Activated naive CD8-positive, alpha-beta T cell treated with anti-CD3 and anti-CD28 coated beads, Interleukin-2, amount 50 U/mL, for 24 hours (primary cell): ENCODE results near the gene BGN.
A peak's percentile ranks its signal among the peaks of the same experiment; 100 is the strongest.

Experiments
- ATAC-seq: fragments of 150-1000 bp; cut with Tn5 transposase; one replicate; pipeline ENCODE4 v1.10.0; 2021
- DNase-seq: peaks from one replicate; pipeline ENCODE4 v3.0.0; 2021
- H3K27ac Mint-ChIP-seq: one replicate; pipeline ENCODE4 v1.8.0; 2021; ENCODE audit warnings: mild to moderate bottlenecking, mixed read lengths
- H3K27me3 Mint-ChIP-seq: one replicate; pipeline ENCODE4 v1.8.0; 2021; ENCODE audit warnings: mixed read lengths
- H3K36me3 Mint-ChIP-seq: one replicate; pipeline ENCODE4 v1.8.0; 2021; ENCODE audit warnings: low read depth, mixed read lengths
- H3K4me1 Mint-ChIP-seq: one replicate; pipeline ENCODE4 v1.8.0; 2021; ENCODE audit warnings: mixed read lengths
- H3K4me3 Mint-ChIP-seq: one replicate; pipeline ENCODE4 v1.8.0; 2021; ENCODE audit warnings: mild to moderate bottlenecking, moderate library complexity, mixed read lengths
- H3K9me3 Mint-ChIP-seq: one replicate; pipeline ENCODE4 v1.8.0; 2021; ENCODE audit warnings: mixed read lengths

Gene BGN

DNA sequence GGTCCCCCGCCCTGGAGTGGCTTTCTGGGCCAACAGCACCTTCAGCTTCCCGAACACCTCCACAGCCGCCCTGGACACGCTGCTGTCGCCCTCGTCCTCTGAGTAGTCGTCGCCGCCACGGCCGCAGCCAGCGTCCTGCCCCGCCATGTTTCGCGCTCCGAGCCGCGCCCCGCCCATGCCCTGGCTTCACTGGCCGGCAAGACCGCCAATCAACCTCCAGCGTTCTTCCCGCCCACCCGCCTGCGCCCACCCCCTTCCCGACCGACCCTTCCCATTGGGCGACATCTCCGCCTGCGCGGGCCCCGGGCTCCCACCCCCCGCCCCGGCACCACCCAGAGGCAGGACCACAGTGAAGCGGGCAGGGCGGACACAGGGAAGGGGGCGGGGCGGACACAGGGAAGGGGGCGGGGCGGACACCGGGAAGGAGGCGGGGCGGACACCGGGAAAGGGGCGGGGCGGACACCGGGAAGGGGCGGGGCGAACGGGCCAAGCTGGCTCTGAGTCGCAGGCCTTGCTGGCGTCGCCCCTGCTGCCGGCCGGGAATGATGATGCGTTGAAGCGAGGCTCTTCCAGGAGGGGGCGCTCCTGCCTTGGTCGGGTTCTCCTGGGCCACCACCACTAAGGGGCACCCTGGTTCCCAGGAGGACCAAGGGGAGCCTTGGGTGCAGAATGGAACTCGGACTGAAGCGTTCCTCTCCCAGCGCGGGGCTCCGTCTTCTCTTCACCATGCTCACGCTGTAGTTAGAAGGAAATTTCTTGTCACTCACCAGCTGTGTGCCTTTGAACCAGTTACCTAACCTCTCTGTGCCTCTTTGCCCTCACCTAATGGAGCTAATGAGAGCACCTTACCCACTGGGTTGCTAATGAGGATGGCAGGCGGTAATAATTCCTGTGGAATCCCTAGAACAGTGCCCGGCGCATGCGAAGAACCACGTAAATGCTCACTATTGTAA lies 24.1 kb upstream of the BGN start, which contains the start of gene HAUS7:
HAUS7 (minus strand) TSS at position 166 of the 953 bp plus-strand sequence; CDS start at position 147, 19 bp downstream.
- Mint-ChIP-seq H3K36me3 (peaks cover 3% of the 10 kb centered on the region), H3K9me3 (no peaks in the 10 kb centered on the region), H3K27me3 (no peaks in the 10 kb centered on the region), H3K27ac (peak within 1 kb of the TSS; percentile 77), H3K4me3 (peak within 1 kb of the TSS; percentile 83), H3K4me1 (peaks cover 9% of the 10 kb centered on the region)
- peak; percentile 88 for ATAC-seq
- peak; percentile 87 for DNase-seq

DNA sequence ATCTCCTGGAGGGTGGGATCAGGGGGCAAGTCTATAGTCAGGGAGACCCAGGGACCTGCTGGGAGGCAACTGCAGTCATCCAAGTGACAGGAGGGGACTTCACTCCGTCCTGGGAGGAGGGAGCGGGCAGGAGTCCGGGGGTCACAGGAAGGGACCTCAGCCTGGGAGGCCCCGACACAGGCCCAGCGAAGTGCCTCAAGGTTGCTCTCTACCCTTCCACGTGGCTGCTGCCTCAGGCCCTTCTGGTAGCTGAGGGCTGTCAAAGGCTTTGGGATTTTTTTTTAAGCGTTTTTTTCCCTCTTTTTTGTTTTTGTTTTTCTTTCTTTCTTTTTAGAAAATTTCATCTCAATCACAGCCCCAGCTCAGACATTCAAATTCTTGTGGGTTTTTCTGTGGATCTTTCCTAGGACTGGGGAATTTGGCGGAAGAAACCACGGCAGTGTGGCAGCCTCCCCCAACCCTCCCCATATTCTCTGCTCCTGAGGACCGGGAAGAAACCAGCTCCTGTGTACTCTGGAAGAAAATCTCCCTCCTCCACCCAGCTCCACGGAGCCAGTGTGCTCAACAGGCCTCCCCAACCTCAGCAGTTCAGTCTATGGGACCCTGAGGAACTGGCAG lies 23.0 kb upstream of the BGN start:
- Mint-ChIP-seq H3K36me3 (peaks cover 3% of the 10 kb centered on the region), H3K9me3 (no peaks in the 10 kb centered on the region), H3K27me3 (no peaks in the 10 kb centered on the region), H3K27ac (no peak overlapping the region), H3K4me1 (peaks cover 12% of the 10 kb centered on the region), H3K4me3 (no peak overlapping the region)
- DNase-seq (no peak), ATAC-seq (no peak)

DNA sequence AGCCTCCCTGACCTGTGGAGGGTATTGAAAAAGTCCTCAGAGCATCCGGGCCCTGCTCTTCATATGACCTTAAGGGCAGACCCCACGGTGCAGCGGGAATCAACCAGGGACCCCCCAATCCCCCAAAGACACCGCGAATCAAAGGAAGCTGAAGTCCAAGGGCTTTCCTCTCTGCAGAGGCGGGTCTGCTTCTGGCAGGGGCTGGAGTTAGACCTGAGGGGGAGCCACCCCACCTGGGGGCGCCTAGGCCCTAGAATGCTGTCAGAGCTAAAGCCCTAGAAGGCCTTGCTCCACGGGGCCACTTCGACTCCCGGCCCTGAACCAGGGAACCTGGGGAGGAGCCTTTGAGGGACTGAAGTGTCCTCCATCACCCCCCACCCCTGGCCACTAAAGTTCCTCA lies 21.7 kb upstream of the BGN start:
- H3K27ac Mint-ChIP-seq: no peak overlapping the region
- H3K9me3 Mint-ChIP-seq: no peaks in the 10 kb centered on the region
- no peak overlapping the region for H3K4me3 Mint-ChIP-seq
- no peaks in the 10 kb centered on the region for H3K36me3 Mint-ChIP-seq
- peaks cover 12% of the 10 kb centered on the region for H3K4me1 Mint-ChIP-seq
- ATAC-seq (no peak), DNase-seq (no peak)
- H3K27me3 Mint-ChIP-seq: no peaks in the 10 kb centered on the region

DNA sequence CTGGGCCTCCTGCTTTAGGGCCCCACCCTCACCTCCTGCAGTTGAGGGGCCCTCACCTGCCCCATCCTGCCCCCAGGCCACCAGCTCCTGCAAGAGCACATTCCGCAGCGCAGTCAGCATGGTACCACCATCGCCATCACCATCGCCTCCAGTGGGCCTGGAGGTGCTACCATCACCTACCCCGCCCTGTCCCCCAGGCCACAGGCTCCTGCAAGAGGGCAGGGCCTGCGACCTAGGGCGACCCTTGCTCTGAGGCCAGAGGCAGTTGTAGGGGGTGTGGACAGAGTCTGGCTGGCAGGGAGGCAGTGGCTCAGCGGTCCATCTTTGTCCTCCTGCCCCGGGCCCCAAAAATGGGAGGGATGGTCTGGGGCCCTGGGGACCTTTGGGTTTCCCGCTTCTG lies 20.5 kb upstream of the BGN start:
- no peaks in the 10 kb centered on the region for H3K9me3 Mint-ChIP-seq
- no peak for ATAC-seq
- H3K27ac Mint-ChIP-seq: no peak overlapping the region
- H3K27me3 Mint-ChIP-seq: no peaks in the 10 kb centered on the region
- no peaks in the 10 kb centered on the region for H3K36me3 Mint-ChIP-seq
- H3K4me3 Mint-ChIP-seq: no peak overlapping the region
- H3K4me1 Mint-ChIP-seq: peaks cover 10% of the 10 kb centered on the region
- DNase-seq: no peak

DNA sequence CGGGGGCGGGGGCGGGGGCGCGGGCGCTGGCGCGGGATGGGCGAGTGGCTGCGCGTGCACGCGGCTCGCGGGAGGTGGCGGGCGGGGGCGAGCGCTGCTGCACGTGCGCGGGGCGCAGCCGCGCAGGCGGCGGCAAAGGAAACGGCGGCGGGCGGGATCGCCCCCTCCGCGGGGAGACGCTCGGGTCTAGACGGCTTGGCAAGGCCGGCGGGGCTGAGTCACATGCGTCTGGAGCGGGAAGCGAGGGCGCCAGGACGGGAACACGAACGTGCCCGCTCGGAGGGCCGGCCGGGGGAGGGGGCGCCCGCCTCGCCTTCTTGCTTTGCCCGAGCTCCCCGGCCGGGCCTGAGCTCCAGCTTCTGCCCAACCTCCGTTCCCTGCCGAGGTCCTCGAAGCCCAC lies 20.1 kb upstream of the BGN start:
- DNase-seq: peak; percentile 34
- H3K4me3 Mint-ChIP-seq: no peak overlapping the region
- no peaks in the 10 kb centered on the region for H3K27me3 Mint-ChIP-seq
- H3K27ac Mint-ChIP-seq: no peak overlapping the region
- H3K4me1 Mint-ChIP-seq: peaks cover 8% of the 10 kb centered on the region
- no peaks in the 10 kb centered on the region for H3K36me3 Mint-ChIP-seq
- ATAC-seq: no peak
- no peaks in the 10 kb centered on the region for H3K9me3 Mint-ChIP-seq

DNA sequence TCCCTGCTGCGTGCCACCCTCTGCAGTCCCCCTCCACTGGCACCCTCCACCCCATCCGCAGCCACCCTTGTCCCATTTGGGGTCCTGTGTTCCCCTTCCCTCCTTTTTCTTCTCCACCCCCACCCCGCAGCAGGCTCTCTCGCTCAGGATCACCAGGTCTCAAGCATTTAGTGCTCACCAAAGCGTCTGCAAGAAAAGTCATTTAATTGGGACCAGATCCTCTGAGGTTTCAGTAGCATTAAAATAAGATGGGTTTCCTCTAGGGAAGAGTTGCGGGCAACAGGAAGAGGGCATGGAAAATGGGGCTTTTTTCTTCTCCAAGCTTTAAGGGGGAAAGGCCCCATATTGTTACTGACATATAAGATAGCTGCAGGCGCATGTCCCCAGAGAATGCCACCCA lies 19.5 kb upstream of the BGN start:
- Mint-ChIP-seq H3K27ac (no peak overlapping the region), H3K36me3 (no peaks in the 10 kb centered on the region), H3K4me1 (peaks cover 8% of the 10 kb centered on the region), H3K27me3 (no peaks in the 10 kb centered on the region), H3K4me3 (no peak overlapping the region), H3K9me3 (no peaks in the 10 kb centered on the region)
- DNase-seq (no peak), ATAC-seq (no peak)

DNA sequence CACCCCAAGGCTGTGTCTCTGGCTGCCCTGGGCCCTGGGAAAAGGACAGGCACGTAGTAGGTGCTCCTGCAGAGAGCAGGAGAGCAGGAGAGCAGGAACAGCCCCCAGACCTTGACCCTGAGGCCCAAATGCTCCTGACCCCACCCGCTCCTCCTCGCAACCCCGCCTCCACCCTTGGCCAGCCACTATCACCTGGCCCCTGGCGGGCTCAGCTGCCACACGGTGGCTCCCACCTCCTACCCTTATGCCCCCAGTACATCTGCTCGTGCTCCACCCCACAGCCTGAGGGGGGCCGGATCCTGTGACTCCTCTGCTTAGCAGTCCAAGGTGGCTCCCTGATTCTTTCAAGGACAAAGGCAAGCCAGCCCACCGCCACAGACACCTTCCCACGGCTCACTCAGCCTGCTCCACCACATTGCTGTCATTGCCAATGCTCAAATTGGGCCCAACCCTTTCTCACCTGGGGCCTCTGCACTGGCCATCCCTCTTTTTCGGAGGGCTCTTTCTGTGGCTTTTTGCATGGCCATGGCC lies 19.0 kb upstream of the BGN start:
- Mint-ChIP-seq H3K4me1 (peaks cover 8% of the 10 kb centered on the region), H3K36me3 (no peaks in the 10 kb centered on the region), H3K27ac (no peak overlapping the region), H3K4me3 (no peak overlapping the region), H3K9me3 (no peaks in the 10 kb centered on the region), H3K27me3 (no peaks in the 10 kb centered on the region)
- ATAC-seq (no peak), DNase-seq (no peak)

DNA sequence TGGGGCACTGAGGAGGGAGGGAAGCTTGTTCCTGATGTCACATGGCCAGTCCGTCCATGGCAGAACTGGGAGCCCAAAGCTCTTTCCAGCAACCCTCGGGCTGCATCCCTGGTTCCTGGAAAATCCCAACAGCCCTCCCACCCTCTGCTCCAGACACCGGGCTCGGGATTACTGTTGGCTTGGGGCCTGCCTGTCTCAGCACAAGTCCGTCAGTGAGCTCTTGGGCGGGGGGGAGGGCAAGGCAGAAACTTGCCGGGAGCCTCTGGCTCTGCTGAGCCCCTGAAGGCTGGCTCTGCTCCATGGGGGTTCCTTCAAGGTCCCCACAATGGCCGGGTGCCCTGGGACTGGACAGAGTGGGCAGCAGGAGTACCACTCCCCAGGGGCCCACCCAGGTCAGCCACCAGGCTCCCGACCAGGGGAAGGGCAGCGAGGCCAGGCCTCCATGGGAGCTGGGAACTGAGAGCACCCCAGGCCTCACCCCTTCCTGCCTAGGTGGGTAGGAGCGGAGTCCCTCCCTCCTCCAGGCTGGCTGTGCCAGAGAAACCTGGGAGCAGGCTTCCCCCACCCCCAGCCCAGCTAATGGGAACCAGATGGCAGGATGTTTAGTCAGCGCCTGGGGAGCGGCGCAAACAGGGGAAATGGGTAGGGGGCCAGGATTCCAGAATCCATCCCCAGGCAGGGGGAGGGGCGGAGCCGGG lies 18.0 kb upstream of the BGN start:
- no peak for DNase-seq
- Mint-ChIP-seq H3K27ac (no peak overlapping the region), H3K27me3 (no peaks in the 10 kb centered on the region), H3K36me3 (no peaks in the 10 kb centered on the region), H3K4me3 (no peak overlapping the region), H3K4me1 (peaks cover 8% of the 10 kb centered on the region), H3K9me3 (no peaks in the 10 kb centered on the region)
- no peak for ATAC-seq

DNA sequence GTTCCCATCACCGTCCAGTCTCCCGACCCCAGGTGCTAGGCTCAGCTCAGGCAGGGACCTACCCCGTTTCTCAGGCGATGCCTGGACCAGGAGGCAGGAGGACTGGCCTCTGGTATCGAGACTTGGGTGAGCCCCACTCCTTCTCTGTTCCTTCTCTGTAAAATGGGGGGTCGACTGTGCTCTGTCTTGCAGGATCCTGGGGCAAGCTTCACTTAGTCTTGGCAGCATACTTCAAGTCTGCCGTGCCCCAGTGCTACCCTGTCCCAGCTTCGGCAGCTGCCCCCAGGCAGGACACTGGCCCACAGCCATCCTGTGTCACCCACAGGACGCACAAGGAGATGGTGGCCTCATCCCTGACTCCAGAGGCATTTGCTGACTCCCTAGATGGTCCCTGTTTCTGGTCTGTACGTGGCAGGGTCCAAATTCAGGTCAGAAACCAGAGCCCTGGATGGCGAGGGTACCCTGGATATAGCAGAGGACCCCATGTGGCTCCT lies 17.4 kb upstream of the BGN start:
- ATAC-seq (no peak), DNase-seq (no peak)
- H3K4me1 Mint-ChIP-seq: peaks cover 8% of the 10 kb centered on the region
- H3K27me3 Mint-ChIP-seq: no peaks in the 10 kb centered on the region
- no peaks in the 10 kb centered on the region for H3K9me3 Mint-ChIP-seq
- H3K36me3 Mint-ChIP-seq: no peaks in the 10 kb centered on the region
- H3K4me3 Mint-ChIP-seq: no peak overlapping the region
- H3K27ac Mint-ChIP-seq: no peak overlapping the region

DNA sequence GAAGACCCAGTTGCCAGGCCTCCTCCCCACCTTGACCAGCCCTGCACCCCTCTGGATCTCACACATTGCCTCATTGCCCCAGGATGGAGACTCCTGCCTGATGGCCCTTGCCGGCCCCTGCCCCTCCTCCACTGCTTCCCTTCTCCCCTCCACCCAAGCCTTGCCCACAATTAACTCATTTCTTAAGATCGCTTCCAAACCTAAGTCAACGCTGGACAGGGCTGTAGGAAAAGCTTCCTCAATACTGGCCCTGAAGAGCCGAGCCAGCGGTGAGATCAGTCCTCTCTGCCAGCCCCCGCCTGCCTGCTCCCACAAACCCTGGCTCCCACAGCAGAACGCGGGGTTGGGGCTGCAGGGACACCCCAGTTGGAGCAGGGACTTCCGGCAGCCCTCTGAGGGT lies 16.9 kb upstream of the BGN start:
- no peak overlapping the region for H3K27ac Mint-ChIP-seq
- H3K9me3 Mint-ChIP-seq: no peaks in the 10 kb centered on the region
- no peaks in the 10 kb centered on the region for H3K36me3 Mint-ChIP-seq
- H3K4me3 Mint-ChIP-seq: no peak overlapping the region
- peaks cover 8% of the 10 kb centered on the region for H3K4me1 Mint-ChIP-seq
- no peaks in the 10 kb centered on the region for H3K27me3 Mint-ChIP-seq
- DNase-seq (no peak), ATAC-seq (no peak)

DNA sequence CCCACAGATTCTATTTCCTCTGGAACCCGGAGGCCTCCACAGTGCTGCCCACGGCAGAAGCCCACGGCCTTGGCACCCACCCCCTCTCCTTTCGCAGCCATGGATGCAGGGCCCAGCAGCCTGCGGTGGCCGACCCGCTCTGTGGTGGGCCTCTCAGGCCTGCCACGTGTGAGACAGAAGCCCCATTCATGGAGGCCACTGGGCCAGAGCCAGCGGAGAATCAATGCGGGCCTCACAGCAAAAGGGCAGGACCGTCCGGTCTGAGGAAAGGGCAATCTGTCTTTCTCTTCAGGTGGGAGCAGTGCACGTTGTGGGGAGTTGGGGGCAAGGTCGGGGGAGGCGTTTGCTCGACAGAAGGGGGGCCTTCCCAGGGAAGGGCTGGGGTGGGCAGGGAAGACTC lies 16.0 kb upstream of the BGN start:
- ATAC-seq (no peak), DNase-seq (no peak)
- no peak overlapping the region for H3K27ac Mint-ChIP-seq
- H3K36me3 Mint-ChIP-seq: no peaks in the 10 kb centered on the region
- H3K27me3 Mint-ChIP-seq: no peaks in the 10 kb centered on the region
- no peak overlapping the region for H3K4me3 Mint-ChIP-seq
- peaks cover 8% of the 10 kb centered on the region for H3K4me1 Mint-ChIP-seq
- H3K9me3 Mint-ChIP-seq: no peaks in the 10 kb centered on the region

DNA sequence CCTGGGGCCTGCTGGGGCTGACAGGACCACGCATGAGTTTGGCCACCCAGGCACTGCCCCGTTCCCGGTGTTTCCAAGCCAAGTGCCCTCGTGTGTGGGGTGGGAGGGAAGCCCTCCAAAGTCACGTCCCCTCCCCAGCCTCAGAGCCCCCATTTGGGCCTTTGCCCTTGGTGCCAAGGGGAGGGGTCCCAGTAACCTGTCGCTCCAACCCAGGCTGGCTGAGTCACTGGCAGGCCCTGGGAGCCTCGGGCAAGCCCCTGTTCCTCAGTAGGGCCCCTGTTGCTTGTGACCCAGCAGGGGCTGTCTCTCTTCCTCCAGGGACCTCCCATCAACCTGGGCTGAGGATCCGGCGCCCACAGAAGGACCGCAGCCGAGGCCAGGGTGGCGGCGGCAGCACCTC lies 13.7 kb upstream of the BGN start:
- H3K9me3 Mint-ChIP-seq: no peaks in the 10 kb centered on the region
- no peak for DNase-seq
- no peak for ATAC-seq
- H3K36me3 Mint-ChIP-seq: no peaks in the 10 kb centered on the region
- H3K27me3 Mint-ChIP-seq: no peaks in the 10 kb centered on the region
- peaks cover under 1% of the 10 kb centered on the region for H3K4me1 Mint-ChIP-seq
- H3K4me3 Mint-ChIP-seq: no peak overlapping the region
- H3K27ac Mint-ChIP-seq: no peak overlapping the region

DNA sequence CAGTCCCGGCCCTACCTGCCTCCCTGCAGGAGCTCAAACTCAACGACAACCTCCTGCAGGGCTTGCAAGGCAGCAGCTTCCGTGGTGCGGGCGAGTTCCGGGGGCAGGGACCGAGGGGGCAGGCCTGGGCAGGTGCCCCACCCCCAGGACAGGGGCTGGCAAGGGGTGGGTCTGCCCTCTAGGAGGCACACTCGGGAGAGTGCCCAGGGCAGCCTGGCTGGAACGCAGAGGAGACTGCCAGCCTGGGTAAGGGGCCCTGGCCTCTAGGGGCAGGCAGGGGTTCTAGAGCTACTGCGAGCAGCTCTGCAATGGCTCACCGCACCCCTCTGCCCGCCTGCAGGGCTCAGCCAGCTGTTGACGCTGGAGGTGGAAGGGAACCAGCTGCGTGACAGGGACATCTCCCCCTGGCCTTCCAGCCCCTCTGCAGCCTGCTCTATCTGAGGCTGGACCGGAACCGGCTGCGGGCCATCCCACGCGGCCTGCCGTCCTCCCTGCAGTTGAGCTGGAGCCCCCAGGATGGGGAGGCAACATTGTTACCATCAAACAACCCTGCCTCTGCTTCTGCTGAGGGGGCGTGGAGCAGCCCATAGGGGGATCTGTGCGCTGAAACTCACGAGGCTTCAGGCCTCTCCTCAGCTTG lies 12.3 kb upstream of the BGN start:
- DNase-seq (no peak), ATAC-seq (no peak)
- Mint-ChIP-seq H3K9me3 (no peaks in the 10 kb centered on the region), H3K27me3 (no peaks in the 10 kb centered on the region), H3K27ac (no peak overlapping the region), H3K4me1 (no peaks in the 10 kb centered on the region), H3K36me3 (no peaks in the 10 kb centered on the region), H3K4me3 (no peak overlapping the region)

DNA sequence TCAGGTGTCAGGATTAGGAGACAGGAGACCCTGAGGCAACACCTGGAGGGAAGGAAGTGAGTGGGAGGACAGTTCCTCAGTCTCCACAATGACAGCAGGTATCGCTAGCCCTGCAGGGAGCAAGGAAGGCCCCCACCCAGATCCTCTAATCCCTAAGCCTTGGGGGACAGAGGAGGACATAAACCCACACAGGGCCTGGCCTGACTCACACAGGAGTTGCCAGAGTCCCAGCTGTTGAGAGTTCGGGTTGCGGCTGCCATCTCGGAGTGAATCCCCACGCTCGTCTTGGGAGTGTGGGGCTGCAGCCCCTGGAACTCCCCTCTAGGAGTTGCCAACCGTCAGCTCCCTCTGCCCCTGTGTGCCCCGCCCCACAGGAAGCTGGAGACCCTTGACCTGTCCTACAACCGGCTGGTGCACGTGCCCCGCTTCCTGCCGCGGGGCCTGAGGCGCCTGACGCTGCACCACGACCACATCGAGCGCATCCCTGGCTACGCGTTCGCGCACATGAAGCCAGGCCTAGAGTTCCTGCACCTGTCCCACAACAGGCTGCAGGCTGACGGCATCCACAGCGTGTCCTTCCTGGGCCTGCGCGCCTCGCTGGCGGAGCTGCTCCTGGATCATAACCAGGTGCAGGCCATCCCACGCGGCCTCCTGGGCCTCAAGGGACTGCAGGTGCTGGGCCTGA lies 9.2 kb upstream of the BGN start:
- ATAC-seq: no peak
- no peak for DNase-seq
- H3K4me3 Mint-ChIP-seq: no peak overlapping the region
- no peaks in the 10 kb centered on the region for H3K27me3 Mint-ChIP-seq
- no peaks in the 10 kb centered on the region for H3K9me3 Mint-ChIP-seq
- H3K36me3 Mint-ChIP-seq: no peaks in the 10 kb centered on the region
- no peak overlapping the region for H3K27ac Mint-ChIP-seq
- no peaks in the 10 kb centered on the region for H3K4me1 Mint-ChIP-seq
